OCI-LY1 (cell line): ENCODE results near the gene EXOC7.

Source experiments
- H2AFZ ChIP-seq: fragments of 200-600 bp; sonication (generic), shearing (Covaris generic); 2 replicates; pipeline ENCODE4 v1.6.0; 2014; ENCODE audit warnings: antibody characterized with exemption, mild to moderate bottlenecking, low read length
- H3F3A ChIP-seq: fragments of 200-600 bp; sonication (generic), shearing (Covaris generic); 2 replicates; pipeline ENCODE4 v1.6.0; 2014; ENCODE audit warnings: mild to moderate bottlenecking, antibody characterized with exemption, low read length, moderate library complexity; ENCODE audit not compliant: insufficient read depth
- H3K27ac ChIP-seq: fragments of 200-600 bp; sonication (generic); 2 replicates; pipeline ENCODE4 v1.5.1; 2014; ENCODE audit warnings: low read length, mixed run types, mild to moderate bottlenecking, low read depth; ENCODE audit not compliant: poor library complexity, severe bottlenecking
- H3K27me3 ChIP-seq: fragments of 200-600 bp; sonication (generic); 2 replicates; pipeline ENCODE4 v1.6.0; 2014; ENCODE audit warnings: antibody characterized with exemption, mild to moderate bottlenecking, low read length, moderate library complexity; ENCODE audit not compliant: insufficient read depth
- H3K36me3 ChIP-seq: fragments of 200-600 bp; sonication (generic); 2 replicates; pipeline ENCODE4 v1.6.1; 2014; ENCODE audit warnings: mild to moderate bottlenecking, antibody characterized with exemption, low read length, moderate library complexity, mixed read lengths; ENCODE audit not compliant: insufficient read depth
- H3K4me1 ChIP-seq: fragments of 200-600 bp; sonication (generic); 2 replicates; pipeline ENCODE4 v1.5.1; 2014; ENCODE audit warnings: mild to moderate bottlenecking, low read length, moderate library complexity; ENCODE audit not compliant: insufficient read depth, severe bottlenecking
- H3K4me2 ChIP-seq: fragments of 200-600 bp; sonication (generic), shearing (Covaris generic); 2 replicates; pipeline ENCODE4 v1.6.1; 2014; ENCODE audit warnings: low read length
- H3K4me3 ChIP-seq: fragments of 200-600 bp; sonication (generic); 2 replicates; pipeline ENCODE4 v1.5.1; 2014; ENCODE audit warnings: low read length, low read depth, mild to moderate bottlenecking, mixed read lengths; ENCODE audit not compliant: poor library complexity, severe bottlenecking
- H3K79me2 ChIP-seq: fragments of 200-600 bp; shearing (Covaris generic); 2 replicates; pipeline ENCODE4 v1.6.1; 2016; ENCODE audit warnings: mixed run types, low read length, mixed read lengths; ENCODE audit not compliant: insufficient read depth
- H3K9ac ChIP-seq: fragments of 200-600 bp; sonication (generic), shearing (Covaris generic); 2 replicates; pipeline ENCODE4 v1.6.1; 2014; ENCODE audit warnings: mild to moderate bottlenecking, low read length, mixed read lengths
- H3K9me2 ChIP-seq: fragments of 200-600 bp; sonication (generic), shearing (Covaris generic); 2 replicates; pipeline ENCODE4 v1.6.1; 2014; ENCODE audit warnings: low read depth, mild to moderate bottlenecking, low read length, mixed read lengths
- H3K9me3 ChIP-seq: fragments of 200-600 bp; shearing (Covaris generic); 2 replicates; pipeline ENCODE4 v1.6.1; 2014; ENCODE audit warnings: low read length, mixed read lengths
- H4K20me1 ChIP-seq: fragments of 200-600 bp; sonication (generic), shearing (Covaris generic); 2 replicates; pipeline ENCODE4 v1.6.0; 2016; ENCODE audit warnings: mild to moderate bottlenecking, low read length; ENCODE audit not compliant: insufficient read depth
- CTCF ChIP-seq: fragments of 200-600 bp; sonication (generic), shearing (Covaris generic); IDR thresholded peaks from 2 replicates; pipeline ENCODE4 v1.5.1; 2017; ENCODE audit warnings: mild to moderate bottlenecking, antibody characterized with exemption, low read length, moderate library complexity, mixed read lengths
- EZH2 ChIP-seq: fragments of 200-600 bp; sonication (generic), shearing (Covaris generic); IDR thresholded peaks from 2 replicates; pipeline ENCODE4 v1.8.0; 2017; ENCODE audit warnings: borderline replicate concordance, mixed run types, mild to moderate bottlenecking, antibody characterized with exemption, low read length, moderate library complexity, mixed read lengths

Gene EXOC7

GRCh38 chr17:76138896-76139752, 35.5 kb upstream of the EXOC7 start:
- Histone ChIP-seq H3K4me3 (no peak overlapping the region), H3K27ac (no peak overlapping the region), H3K9ac (no peak overlapping the region), H3K36me3 (no peaks in the 10 kb centered on the region), H4K20me1 (no peaks in the 10 kb centered on the region), H3K9me2 (no peaks in the 10 kb centered on the region), H3K27me3 (peaks cover 3% of the 10 kb centered on the region; the same call in 1 of the 2 replicates), H2AFZ (no peak overlapping the region), H3K4me1 (peaks cover 4% of the 10 kb centered on the region), H3K79me2 (no peaks in the 10 kb centered on the region), H3F3A (no peaks in the 10 kb centered on the region), H3K4me2 (no peak overlapping the region), H3K9me3 (no peaks in the 10 kb centered on the region)
- TF ChIP-seq CTCF, result no peak
- TF ChIP-seq EZH2, result no peak

- Histone ChIP-seq H4K20me1 (no peaks in the 10 kb centered on the region), H3K27ac (no peak overlapping the region), H3K9ac (no peak overlapping the region), H3F3A (no peaks in the 10 kb centered on the region), H2AFZ (no peak overlapping the region), H3K79me2 (no peaks in the 10 kb centered on the region), H3K9me3 (no peaks in the 10 kb centered on the region), H3K27me3 (peaks cover 3% of the 10 kb centered on the region; the same call in 1 of the 2 replicates), H3K36me3 (no peaks in the 10 kb centered on the region), H3K4me3 (no peak overlapping the region), H3K4me1 (peaks cover 4% of the 10 kb centered on the region), H3K4me2 (no peak overlapping the region), H3K9me2 (no peaks in the 10 kb centered on the region)
- no peak for TF ChIP-seq CTCF
- TF ChIP-seq EZH2, result no peak
Measured at GRCh38 chr17:76138234-76138895, 34.8 kb upstream of the EXOC7 start.

- Histone ChIP-seq H3K9me3 (no peaks in the 10 kb centered on the region), H4K20me1 (no peaks in the 10 kb centered on the region), H3K4me3 (no peak overlapping the region), H3K4me2 (no peak overlapping the region), H3K27me3 (peaks cover 3% of the 10 kb centered on the region; the same call in 1 of the 2 replicates), H3K79me2 (no peaks in the 10 kb centered on the region), H3K36me3 (no peaks in the 10 kb centered on the region), H3F3A (no peaks in the 10 kb centered on the region), H3K4me1 (peaks cover 4% of the 10 kb centered on the region), H2AFZ (no peak overlapping the region), H3K27ac (no peak overlapping the region), H3K9ac (no peak overlapping the region), H3K9me2 (no peaks in the 10 kb centered on the region)
- TF ChIP-seq CTCF (no peak), EZH2 (no peak)
Measured at GRCh38 chr17:76137351-76138233, 34.0 kb upstream of the EXOC7 start.
